GM21360 (cell line): ENCODE data around the gene TMEM45A.
"Not testable (repeated sequence)": the region's sequence is repeated elsewhere in the genome, so short reads cannot be mapped to it uniquely, and the experiment has no call there.

Experiments
- ATAC-seq: cut with Tn5 transposase; IDR thresholded peaks from one replicate; pipeline ENCODE4 v1.9.1; 2021; ENCODE audit warnings: mild to moderate bottlenecking, moderate library complexity; ENCODE audit not compliant: unreplicated experiment

Gene TMEM45A

GRCh38 chr3:100492059-100493006 is at the start of gene TMEM45A:
TMEM45A (plus strand) TSS chr3:100492619; CDS start chr3:100555212, 62,593 bp downstream.
- peak; percentile 97 for ATAC-seq

GRCh38 chr3:100443690-100444089 is 48.7 kb upstream of the TMEM45A start:
- ATAC-seq = no peak

GRCh38 chr3:100447067-100447466 is 45.4 kb upstream of the TMEM45A start:
- not testable (repeated sequence) for ATAC-seq

GRCh38 chr3:100448079-100448478 is 44.3 kb upstream of the TMEM45A start:
- no peak for ATAC-seq

GRCh38 chr3:100449214-100449613 is 43.2 kb upstream of the TMEM45A start:
- no peak for ATAC-seq

- no peak for ATAC-seq
Observed at GRCh38 chr3:100454677-100455076, 37.7 kb upstream of the TMEM45A start.

- ATAC-seq = no peak
Observed at GRCh38 chr3:100455841-100456550, 36.4 kb upstream of the TMEM45A start.

- ATAC-seq = no peak
Observed at GRCh38 chr3:100456745-100457144, 35.7 kb upstream of the TMEM45A start.

- no peak for ATAC-seq
Observed at GRCh38 chr3:100457811-100458210, 34.6 kb upstream of the TMEM45A start.

GRCh38 chr3:100458814-100459213 is 33.6 kb upstream of the TMEM45A start:
- ATAC-seq = no peak

- peak; percentile 83 for ATAC-seq
Observed at GRCh38 chr3:100463002-100463401, 29.4 kb upstream of the TMEM45A start.

- no peak for ATAC-seq
Observed at GRCh38 chr3:100463646-100464155, 28.7 kb upstream of the TMEM45A start.

- ATAC-seq = no peak
Observed at GRCh38 chr3:100465892-100466777, 26.3 kb upstream of the TMEM45A start.

- ATAC-seq = no peak
Observed at GRCh38 chr3:100467133-100467532, 25.3 kb upstream of the TMEM45A start.

GRCh38 chr3:100468676-100469075 is 23.7 kb upstream of the TMEM45A start:
- ATAC-seq = no peak

- no peak for ATAC-seq
Observed at GRCh38 chr3:100470951-100471350, 21.5 kb upstream of the TMEM45A start.

GRCh38 chr3:100471444-100471843 is 21.0 kb upstream of the TMEM45A start:
- no peak for ATAC-seq

GRCh38 chr3:100477851-100478360 is 14.5 kb upstream of the TMEM45A start:
- not testable (repeated sequence) for ATAC-seq

- not testable (repeated sequence) for ATAC-seq
Observed at GRCh38 chr3:100478521-100478920, 13.9 kb upstream of the TMEM45A start.

GRCh38 chr3:100480081-100480480 is 12.3 kb upstream of the TMEM45A start:
- ATAC-seq = no peak
